ENCODE data around the gene TOB2.

The TOB2 gene

DNA sequence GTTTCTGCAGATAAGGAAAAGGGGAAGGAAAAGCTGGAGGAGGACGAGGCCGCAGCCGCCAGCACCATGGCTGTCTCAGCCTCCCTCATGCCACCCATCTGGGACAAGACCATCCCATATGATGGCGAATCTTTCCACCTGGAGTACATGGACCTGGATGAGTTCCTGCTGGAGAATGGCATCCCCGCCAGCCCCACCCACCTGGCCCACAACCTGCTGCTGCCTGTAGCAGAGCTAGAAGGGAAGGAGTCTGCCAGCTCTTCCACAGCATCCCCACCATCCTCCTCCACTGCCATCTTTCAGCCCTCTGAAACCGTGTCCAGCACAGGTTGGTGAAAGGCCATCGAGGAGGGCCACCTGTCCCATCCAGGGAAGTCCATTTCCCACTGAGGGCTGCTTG, 59.3 kb downstream of the TOB2 start:
- DNase-seq (ENCODE audit: low read depth in 2 of 2): no peak

DNA sequence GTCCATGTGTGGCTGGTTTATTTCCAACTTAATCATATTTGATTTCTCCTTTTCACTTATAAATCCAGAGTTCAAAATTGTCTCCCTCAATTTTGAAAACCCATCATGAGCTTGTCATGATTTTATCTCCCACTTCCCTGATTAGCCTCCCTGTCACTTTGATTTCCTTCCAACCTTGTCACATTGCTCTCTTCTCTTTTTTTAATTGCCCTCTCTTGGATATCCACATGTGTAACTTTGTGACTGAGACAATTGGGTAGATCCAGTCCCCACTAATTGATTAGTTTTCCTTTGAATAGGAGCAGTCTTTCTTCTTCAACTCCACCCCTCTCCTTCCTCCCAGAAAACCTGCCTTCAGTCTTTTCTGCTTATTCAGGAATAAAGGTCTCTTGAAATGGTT, 62.5 kb downstream of the TOB2 start:
- DNase-seq (ENCODE audit: low read depth in 2 of 2): no peak
